CD14-positive monocyte (primary cell): ENCODE results near the gene TMEM185A. TPM values are rescaled to one million over a fixed set of nuclear protein-coding genes. Genes with fewer than 3 reads are reported as not detected.
"Not testable (repeated sequence)": the region's sequence is repeated elsewhere in the genome, so short reads cannot be mapped to it uniquely, and the experiment has no call there.

ENCODE experiments used
- DNase-seq, 3 donors: peaks; one replicate each; pipeline ENCODE4 v3.0.0-alpha.2; 2011 to 2022
- H2AFZ ChIP-seq: 2 replicates; pipeline ENCODE4 v1.6.0; 2012; ENCODE audit warnings: mild to moderate bottlenecking, low read depth, low read length, inconsistent platforms; ENCODE audit not compliant: insufficient read depth, poor library complexity, severe bottlenecking
- H3K27ac ChIP-seq, 2 donors: 1 replicate in 1 of 2; 2 replicates in 1 of 2; pipeline ENCODE4 v1.5.1; 2012 to 2013; ENCODE audit warnings: low read length in 2 of 2, control low read depth in 1 of 2, inconsistent platforms in 1 of 2, low read depth in 1 of 2, mild to moderate bottlenecking in 1 of 2
- H3K27me3 ChIP-seq, 2 donors: one replicate each; pipeline versions ENCODE4 v1.6.0 to v1.6.1; 2011 to 2013; ENCODE audit warnings: low read length in 2 of 2; ENCODE audit not compliant: control insufficient read depth in 2 of 2, insufficient read depth in 2 of 2
- H3K36me3 ChIP-seq, 2 donors: replicated peaks in 1 of 2; 1 replicate in 1 of 2; 2 replicates in 1 of 2; pipeline versions ENCODE4 v1.5.1 to v1.6.1; 2012 to 2013; ENCODE audit warnings: low read length in 2 of 2, control low read depth in 1 of 2, inconsistent platforms in 1 of 2, mild to moderate bottlenecking in 1 of 2; ENCODE audit not compliant: insufficient read depth in 2 of 2, control insufficient read depth in 1 of 2
- H3K4me1 ChIP-seq, 2 donors: 1 replicate in 1 of 2; 2 replicates in 1 of 2; pipeline versions ENCODE4 v1.5.1 to v1.6.1; 2012 to 2013; ENCODE audit warnings: low read length in 2 of 2, control low read depth in 1 of 2, inconsistent platforms in 1 of 2, mild to moderate bottlenecking in 1 of 2, moderate library complexity in 1 of 2; ENCODE audit not compliant: insufficient read depth in 2 of 2, control insufficient read depth in 1 of 2
- H3K4me2 ChIP-seq: replicated peaks from 2 replicates; pipeline ENCODE3; 2012; ENCODE audit warnings: low read length, moderate library complexity, mild to moderate bottlenecking; ENCODE audit not compliant: poor library complexity, severe bottlenecking; ENCODE audit errors: extremely low read depth
- H3K4me3 ChIP-seq, 3 experiments: fragments of 200-600 bp in 1 of 3; sonication (generic) in 1 of 3; replicated peaks in 1 of 3; 1 replicate in 2 of 3; 2 replicates in 1 of 3; pipeline ENCODE4 v1.5.1; 2011 to 2013; ENCODE audit warnings: low read length in 3 of 3, mild to moderate bottlenecking in 3 of 3, control low read depth in 2 of 3, low read depth in 2 of 3, inconsistent platforms in 1 of 3, moderate library complexity in 1 of 3
- H3K79me2 ChIP-seq: 2 replicates; pipeline ENCODE4 v1.6.0; 2012; ENCODE audit warnings: mild to moderate bottlenecking, control low read depth, inconsistent platforms, low read length, moderate library complexity; ENCODE audit not compliant: insufficient read depth
- H3K9ac ChIP-seq: 2 replicates; pipeline ENCODE4 v1.6.0; 2017; ENCODE audit warnings: low read length, mild to moderate bottlenecking; ENCODE audit not compliant: insufficient read depth, poor library complexity, severe bottlenecking
- H3K9me3 ChIP-seq, 2 donors: replicated peaks in 1 of 2; 1 replicate in 1 of 2; 2 replicates in 1 of 2; pipeline versions ENCODE4 v1.5.1 to v1.6.1; 2012 to 2013; ENCODE audit warnings: low read length in 2 of 2, control low read depth in 1 of 2; ENCODE audit not compliant: control insufficient read depth in 1 of 2, insufficient read depth in 1 of 2
- H4K20me1 ChIP-seq: 2 replicates; pipeline ENCODE4 v1.6.0; 2012; ENCODE audit warnings: mild to moderate bottlenecking, low read length, control low read depth, moderate library complexity; ENCODE audit not compliant: insufficient read depth
- H3K27ac Mint-ChIP-seq, 7 donors: one replicate each; pipeline ENCODE4 v1.8.0; 2020; ENCODE audit warnings: mild to moderate bottlenecking in 7 of 7, mixed read lengths in 7 of 7, moderate library complexity in 6 of 7, inconsistent platforms in 2 of 7
- H3K27me3 Mint-ChIP-seq, 3 donors: one replicate each; pipeline ENCODE4 v1.8.0; 2021 to 2022; ENCODE audit warnings: low read depth in 3 of 3, mild to moderate bottlenecking in 3 of 3, mixed read lengths in 3 of 3, moderate library complexity in 3 of 3, inconsistent platforms in 1 of 3
- H3K36me3 Mint-ChIP-seq, 2 donors: one replicate each; pipeline ENCODE4 v1.8.0; 2020; ENCODE audit warnings: mixed read lengths in 2 of 2, inconsistent platforms in 1 of 2, mild to moderate bottlenecking in 1 of 2
- H3K4me1 Mint-ChIP-seq: one replicate; pipeline ENCODE4 v1.8.0; 2020; ENCODE audit warnings: mild to moderate bottlenecking, mixed read lengths
- H3K4me3 Mint-ChIP-seq, 2 donors: one replicate each; pipeline ENCODE4 v1.8.0; 2020; ENCODE audit warnings: mild to moderate bottlenecking in 2 of 2, mixed read lengths in 2 of 2, moderate library complexity in 1 of 2
- H3K9me3 Mint-ChIP-seq, 7 donors: one replicate each; pipeline ENCODE4 v1.8.0; 2020 to 2022; ENCODE audit warnings: mixed read lengths in 7 of 7, mild to moderate bottlenecking in 6 of 7, moderate library complexity in 6 of 7, inconsistent platforms in 2 of 7
- CTCF ChIP-seq: fragments of 200-600 bp; IDR thresholded peaks from one replicate; pipeline ENCODE4 v1.8.0; 2022; ENCODE audit warnings: antibody characterized with exemption, mild to moderate bottlenecking
- WGBS: methylation state at CpG from one replicate; pipeline ENCODE4 v1.1.5; 2013; ENCODE audit warnings: missing lambda C conversion rate; ENCODE audit not compliant: insufficient coverage; 5-methylcytosine and 5-hydroxymethylcytosine counted together
- intact Hi-C, 2 donors: fragments of 100-400 bp; cut with micrococcal nuclease; formaldehyde crosslinking; loops; one replicate each; pipeline versions ENCODE4 v1.15.0 to v1.15.1; 2023
- polyA plus RNA-seq, 3 donors: library from polyadenylated mRNA; depleted of rRNA in 1 of 3; unstranded in 2 of 3; stranded (reverse) in 1 of 3; fragments of 300-500 nt in 2 of 3; fragments of >200 nt in 1 of 3; fragmentation: Illumina TruSeq in 2 of 3; gene quantifications; 1 replicate in 2 of 3; 2 replicates in 1 of 3; pipeline ENCODE4 v1.2.3, GENCODE V29; 2012 to 2021

TMEM185A gene
- polyA plus RNA-seq, 3 donors = 9.1 to 12.8 (median 12.0) TPM

GRCh38 chrX:149607699-149608098 lies 23.9 kb downstream of the TMEM185A start:
- no peaks in the 10 kb centered on the region for H3K4me1 ChIP-seq
- Mint-ChIP-seq H3K27ac (no peak overlapping the region), H3K4me3 (no peak overlapping the region), H3K27me3 (peaks cover 0 to 3% (median 2%) of the 10 kb centered on the region in 3 donors), H3K36me3 (peaks cover 30 to 32% of the 10 kb centered on the region in 2 donors), H3K4me1 (peaks cover 2% of the 10 kb centered on the region), H3K9me3 (peaks cover 0 to 3% (median 0%) of the 10 kb centered on the region in 7 donors)
- no peak overlapping the region for H2AFZ ChIP-seq
- H3K9ac ChIP-seq = no peak overlapping the region
- peaks cover 20 to 23% of the 10 kb centered on the region in 2 donors for H3K36me3 ChIP-seq
- H3K27ac ChIP-seq = no peak overlapping the region
- H3K4me2 ChIP-seq = no peak overlapping the region
- no peaks in the 10 kb centered on the region for H3K9me3 ChIP-seq
- TF ChIP-seq CTCF = no peak
- intact Hi-C loops = no loop called here
- H3K27me3 ChIP-seq = no peaks in the 10 kb centered on the region
- H3K79me2 ChIP-seq = no peaks in the 10 kb centered on the region
- H3K4me3 ChIP-seq = no peak overlapping the region
- no peak for DNase-seq
- H4K20me1 ChIP-seq = peaks cover 4% of the 10 kb centered on the region

- Mint-ChIP-seq H3K27ac (peak overlapping the region in 2 of 7 donors; percentile 3 to 54), H3K36me3 (peaks cover 32 to 34% of the 10 kb centered on the region in 2 donors)
- H3K27ac ChIP-seq, intact Hi-C loops, H3K4me1 Mint-ChIP-seq, DNase-seq, H3K4me3 Mint-ChIP-seq, H4K20me1 ChIP-seq, H3K4me1 ChIP-seq, H3K9me3 ChIP-seq, H3K79me2 ChIP-seq, H3K4me3 ChIP-seq, H3K4me2 ChIP-seq, H3K27me3 ChIP-seq, H2AFZ ChIP-seq, H3K27me3 Mint-ChIP-seq, H3K9ac ChIP-seq, H3K9me3 Mint-ChIP-seq: not testable (repeated sequence)
- 88% methylated on average over 2 of the region's 7 CpGs for WGBS
- H3K36me3 ChIP-seq = peaks cover 20 to 23% of the 10 kb centered on the region in 2 donors
These were observed 26.2 kb downstream of the TMEM185A start for GRCh38 chrX:149605248-149605885.

DNA sequence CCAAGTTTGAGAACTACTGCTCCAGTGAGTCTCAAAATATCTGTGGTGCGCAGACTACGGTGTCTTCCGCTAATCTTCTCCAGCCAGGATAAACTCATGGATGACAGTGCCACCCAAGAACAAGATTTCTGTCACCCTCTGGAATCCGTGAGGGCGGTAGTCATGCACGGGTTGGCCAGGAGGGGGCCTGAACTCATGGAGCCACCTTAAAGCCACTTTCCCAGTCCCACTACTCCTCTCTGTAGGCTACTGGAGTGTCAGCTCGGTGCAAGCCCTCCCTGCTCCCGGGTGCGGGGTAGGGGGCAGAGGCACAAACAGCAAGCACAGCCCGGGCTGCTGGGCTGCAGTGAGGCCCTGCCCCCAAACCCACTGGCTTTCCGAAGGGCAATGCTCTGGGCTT lies 33.0 kb downstream of the TMEM185A start:
- H3K9ac ChIP-seq, H3K27me3 Mint-ChIP-seq, H4K20me1 ChIP-seq, H3K27ac Mint-ChIP-seq, H3K4me2 ChIP-seq, H3K9me3 ChIP-seq, H3K36me3 ChIP-seq, H3K9me3 Mint-ChIP-seq, H3K4me3 ChIP-seq, DNase-seq, H3K36me3 Mint-ChIP-seq, intact Hi-C loops, H3K27ac ChIP-seq, H3K4me3 Mint-ChIP-seq, H3K4me1 ChIP-seq, H3K27me3 ChIP-seq, H3K4me1 Mint-ChIP-seq, H3K79me2 ChIP-seq, H2AFZ ChIP-seq: not testable (repeated sequence)
- WGBS = no CpG with 5 or more reads among the region's 11 CpGs

GRCh38 chrX:149595943-149596342 lies 35.6 kb downstream of the TMEM185A start:
- H3K27ac ChIP-seq, H2AFZ ChIP-seq, H4K20me1 ChIP-seq, DNase-seq, H3K4me2 ChIP-seq, H3K27me3 ChIP-seq, H3K27me3 Mint-ChIP-seq, H3K79me2 ChIP-seq, H3K4me1 Mint-ChIP-seq, H3K9ac ChIP-seq, H3K36me3 Mint-ChIP-seq, H3K9me3 Mint-ChIP-seq, intact Hi-C loops, H3K4me3 ChIP-seq, H3K4me1 ChIP-seq, H3K36me3 ChIP-seq, H3K27ac Mint-ChIP-seq, H3K9me3 ChIP-seq, H3K4me3 Mint-ChIP-seq: not testable (repeated sequence)
- WGBS = no CpG with 5 or more reads among the region's 7 CpGs
